SK-N-SH (cell line): Measurements from ENCODE around the gene ZNHIT2. TPM values are rescaled to one million over a fixed set of nuclear protein-coding genes. Genes with fewer than 3 reads are reported as not detected.

Experiments used
- CTCF ChIA-PET: fragments of 300-600, 350-600 bp; formaldehyde crosslinking; extraction: SDS; loops from one replicate; lab custom pipeline; 2021; lab: Yijun Ruan, JAX
- POLR2A ChIA-PET: fragments of 350-600 bp; sonication (Branson Sonifier 250); formaldehyde crosslinking; extraction: SDS; loops from one replicate; lab custom pipeline; 2020; ENCODE audit warnings: antibody characterized with exemption, inconsistent platforms; lab: Yijun Ruan, JAX
- DNase-seq: peaks from one replicate; pipeline ENCODE4 v3.0.0; 2012
- H2AFZ ChIP-seq: fragments of 200-600 bp; sonication (generic); 2 replicates; pipeline ENCODE4 v1.8.1; 2016; ENCODE audit warnings: antibody characterized with exemption, mild to moderate bottlenecking, low read depth
- H3F3A ChIP-seq: fragments of 200-600 bp; sonication (generic); replicated peaks from 2 replicates; pipeline ENCODE3; 2016; ENCODE audit warnings: antibody characterized with exemption, mild to moderate bottlenecking; ENCODE audit not compliant: insufficient read depth
- H3K27ac ChIP-seq, 2 experiments: fragments of 200-500 bp in 1 of 2; fragments of 200-600 bp in 1 of 2; sonication (Bioruptor generic) in 1 of 2; sonication (generic), shearing (Covaris generic) in 1 of 2; 2 replicates each; pipeline versions ENCODE4 v1.5.1 to v1.6.1; 2014 to 2016; ENCODE audit warnings: low read depth in 2 of 2, inconsistent platforms in 1 of 2, low read length in 1 of 2, mild to moderate bottlenecking in 1 of 2, mixed read lengths in 1 of 2
- H3K27me3 ChIP-seq: fragments of 200-600 bp; sonication (generic), shearing (Covaris generic); 2 replicates; pipeline ENCODE4 v1.6.1; 2016; ENCODE audit warnings: mixed run types; ENCODE audit not compliant: insufficient read depth
- H3K36me3 ChIP-seq, 2 experiments: fragments of 200-500 bp in 1 of 2; fragments of 200-600 bp in 1 of 2; sonication (Bioruptor generic) in 1 of 2; sonication (generic) in 1 of 2; replicated peaks in 1 of 2; 2 replicates each; pipeline versions ENCODE3 to v1.5.1; 2014 to 2016; ENCODE audit warnings: low read length in 1 of 2, mild to moderate bottlenecking in 1 of 2; ENCODE audit not compliant: insufficient read depth in 2 of 2, control insufficient read depth in 1 of 2
- H3K4me1 ChIP-seq, 2 experiments: fragments of 200-500 bp in 1 of 2; fragments of 200-600 bp in 1 of 2; sonication (Bioruptor generic) in 1 of 2; sonication (generic), shearing (Covaris generic) in 1 of 2; 2 replicates each; pipeline versions ENCODE4 v1.5.1 to v1.6.1; 2014 to 2016; ENCODE audit warnings: low read depth in 1 of 2, low read length in 1 of 2, mixed run types in 1 of 2; ENCODE audit not compliant: insufficient read depth in 2 of 2, control insufficient read depth in 1 of 2
- H3K4me2 ChIP-seq: fragments of 200-600 bp; sonication (generic), shearing (Covaris generic); 2 replicates; pipeline ENCODE4 v1.6.1; 2017; ENCODE audit warnings: mixed run types
- H3K4me3 ChIP-seq, 2 experiments: fragments of 200-500 bp in 1 of 2; fragments of 200-600 bp in 1 of 2; sonication (Bioruptor generic) in 1 of 2; sonication (generic), shearing (Covaris generic) in 1 of 2; 2 replicates each; pipeline versions ENCODE4 v1.5.1 to v1.8.1; 2014 to 2016; ENCODE audit warnings: low read depth in 2 of 2, inconsistent platforms in 1 of 2, low read length in 1 of 2, mild to moderate bottlenecking in 1 of 2, mixed read lengths in 1 of 2, moderate library complexity in 1 of 2
- H3K79me2 ChIP-seq: fragments of 200-600 bp; sonication (generic); 2 replicates; pipeline ENCODE4 v1.8.1; 2017; ENCODE audit warnings: mild to moderate bottlenecking; ENCODE audit not compliant: insufficient read depth
- H3K9ac ChIP-seq: fragments of 200-600 bp; sonication (generic); 2 replicates; pipeline ENCODE4 v1.6.1; 2017; ENCODE audit warnings: mixed run types
- H3K9me2 ChIP-seq: fragments of 200-600 bp; sonication (generic); 2 replicates; pipeline ENCODE4 v1.6.1; 2017; ENCODE audit warnings: mixed run types
- H3K9me3 ChIP-seq: fragments of 200-600 bp; sonication (generic); 2 replicates; pipeline ENCODE4 v1.6.1; 2017; ENCODE audit warnings: mixed run types, mild to moderate bottlenecking, moderate library complexity
- H4K20me1 ChIP-seq: fragments of 200-600 bp; sonication (generic); 2 replicates; pipeline ENCODE4 v1.6.1; 2017; ENCODE audit warnings: mild to moderate bottlenecking, mixed run types; ENCODE audit not compliant: insufficient read depth
- ELF1 ChIP-seq: IDR thresholded peaks from 2 replicates; pipeline ENCODE4 v1.4.0; 2012
- EP300 ChIP-seq, 2 experiments: IDR thresholded peaks; 2 replicates each; pipeline versions ENCODE4 v1.4.0 to v1.6.1; 2012; ENCODE audit warnings: borderline replicate concordance in 1 of 2, low read depth in 1 of 2, low read length in 1 of 2
- FOSL2 ChIP-seq: IDR thresholded peaks from 2 replicates; pipeline ENCODE4 v1.4.0; 2012; ENCODE audit warnings: low read depth, mild to moderate bottlenecking, moderate library complexity, borderline replicate concordance
- FOXJ3 ChIP-seq: sonication (generic); formaldehyde crosslinking; IDR thresholded peaks from 2 replicates; pipeline ENCODE4 v1.5.1; 2020; ENCODE audit warnings: mild to moderate bottlenecking, missing genetic modification reagents
- FOXM1 ChIP-seq: IDR thresholded peaks from 2 replicates; pipeline ENCODE4 v1.4.0; 2012; ENCODE audit warnings: low read depth, mild to moderate bottlenecking
- IRF3 ChIP-seq: fragments of 150-350 bp; IDR thresholded peaks from 2 replicates; pipeline ENCODE4 v1.6.1; 2016; ENCODE audit warnings: mild to moderate bottlenecking, low read depth, low read length
- MAX ChIP-seq: IDR thresholded peaks from 2 replicates; pipeline ENCODE4 v1.4.0; 2012; ENCODE audit warnings: low read depth
- NRF1 ChIP-seq: IDR thresholded peaks from 2 replicates; pipeline ENCODE4 v1.6.1; 2012; ENCODE audit warnings: low read depth, mild to moderate bottlenecking, low read length
- PBX3 ChIP-seq: IDR thresholded peaks from 2 replicates; pipeline ENCODE4; 2012
- POLR2AphosphoS5 ChIP-seq: IDR thresholded peaks from 2 replicates; pipeline ENCODE4 v1.6.1; 2012; ENCODE audit warnings: low read depth, low read length
- RAD21 ChIP-seq: IDR thresholded peaks from 2 replicates; pipeline ENCODE4 v1.6.1; 2012; ENCODE audit warnings: mild to moderate bottlenecking, low read length
- RCOR1 ChIP-seq: fragments of 150-350 bp; IDR thresholded peaks from 2 replicates; pipeline ENCODE4 v1.6.1; 2017; ENCODE audit warnings: antibody characterized with exemption, low read length
- REST ChIP-seq: IDR thresholded peaks from 2 replicates; pipeline ENCODE4 v1.6.1; 2012; ENCODE audit warnings: mild to moderate bottlenecking, low read depth, low read length, moderate library complexity
- RFX5 ChIP-seq: IDR thresholded peaks from 2 replicates; pipeline ENCODE4 v1.6.1; 2012; ENCODE audit warnings: mild to moderate bottlenecking, improper control_type of control experiment, low read length
- RXRA ChIP-seq: IDR thresholded peaks from 2 replicates; pipeline ENCODE4 v1.4.0; 2012; ENCODE audit warnings: low read depth, mild to moderate bottlenecking, borderline replicate concordance
- TCF12 ChIP-seq: IDR thresholded peaks from 2 replicates; pipeline ENCODE4 v1.4.0; 2012
- TEAD4 ChIP-seq: IDR thresholded peaks from 2 replicates; pipeline ENCODE4 v1.4.0; 2012; ENCODE audit warnings: mild to moderate bottlenecking, borderline replicate concordance; ENCODE audit not compliant: insufficient read depth
- USF1 ChIP-seq: IDR thresholded peaks from 2 replicates; pipeline ENCODE4 v1.4.0; 2012; ENCODE audit warnings: low read depth, borderline replicate concordance
- USF2 ChIP-seq: fragments of 150-350 bp; IDR thresholded peaks from 2 replicates; pipeline ENCODE4 v1.6.1; 2017; ENCODE audit warnings: antibody characterized with exemption, low read length, low read depth, borderline replicate concordance
- ZBTB33 ChIP-seq: IDR thresholded peaks from 2 replicates; pipeline ENCODE4 v1.4.0; 2012; ENCODE audit warnings: low read depth, borderline replicate concordance
- WGBS: methylation state at CpG from one replicate; pipeline ENCODE4 v1.1.6; 2017; ENCODE audit warnings: low lambda C conversion rate; 5-methylcytosine and 5-hydroxymethylcytosine counted together
- polyA plus RNA-seq, 3 experiments: library from polyadenylated mRNA; depleted of rRNA; stranded (reverse); fragments of >200 nt; gene quantifications; 2 replicates each; pipeline ENCODE4 v1.2.3, GENCODE V29; 2012

ZNHIT2 gene
- polyA plus RNA-seq, 1 of the 3 experiments (the other 2 are of a cell fraction) = 5.6 TPM

GRCh38 chr11:65121865-65122696 is 4.6 kb upstream of the ZNHIT2 start, which contains the start of the genes FAU and MRPL49 (continued):
- TF ChIP-seq IRF3 (no peak), ZBTB33 (no peak), MAX (peak; percentile 72), ELF1 (peak; percentile 88), RXRA (no peak), POLR2AphosphoS5 (peak; percentile 95)

GRCh38 chr11:65121447-65121864 is 4.0 kb upstream of the ZNHIT2 start:
- Histone ChIP-seq H4K20me1 (no peaks in the 10 kb centered on the region), H3K27me3 (no peaks in the 10 kb centered on the region), H3K9me2 (no peaks in the 10 kb centered on the region), H3K36me3 (peaks cover 35 to 41% of the 10 kb centered on the region in 2 experiments), H3F3A (peaks cover 29% of the 10 kb centered on the region), H2AFZ (no peak overlapping the region), H3K4me2 (peak overlapping the region; percentile 93), H3K9me3 (no peaks in the 10 kb centered on the region), H3K4me3 (peak overlapping the region; percentile 89 to 91), H3K79me2 (peaks cover 62% of the 10 kb centered on the region), H3K9ac (peak overlapping the region; percentile 89), H3K4me1 (peaks cover 15 to 16% of the 10 kb centered on the region in 2 experiments; a peak in 3 of 4 replicates), H3K27ac (peak overlapping the region; percentile 77 to 81; a peak in 3 of 4 replicates)
- ChIA-PET CTCF (interaction anchor here (1.3 to 3.3 kb wide), 5 partner anchors 10 to 107 kb away, joined by 4 to 47 read pairs (median 9); partner anchors contain the start of genes ARL2, CAPN1, SYVN1 and TM7SF2), POLR2A (interaction anchor here (0.9 to 2.0 kb wide), 8 partner anchors 9 to 243 kb away, joined by 3 to 22 read pairs (median 8); partner anchors contain the start of genes CAPN1, EHD1, SYVN1 and TM7SF2)
- DNase-seq = no peak
- 1% methylated on average over 19 of the region's 22 CpGs for WGBS
- TF ChIP-seq TEAD4 = no peak
- TF ChIP-seq RAD21 = no peak
- no peak for TF ChIP-seq TCF12
- TF ChIP-seq USF2 = no peak
- no peak for TF ChIP-seq NRF1
- TF ChIP-seq REST = no peak
- TF ChIP-seq FOXM1 = no peak
- no peak for TF ChIP-seq FOSL2
- TF ChIP-seq EP300 (IDR thresholded peaks at IDR 0.05; ENCODE audit: borderline replicate concordance in 1 of 2, low read depth in 1 of 2, low read length in 1 of 2) = no peak
- TF ChIP-seq PBX3 = no peak
- no peak for TF ChIP-seq FOXJ3 (CRISPR knock-in tag)
- no peak for TF ChIP-seq USF1
- no peak for TF ChIP-seq RCOR1
- no peak for TF ChIP-seq RXRA
- TF ChIP-seq RFX5 = no peak
